Mucosa of rectum (tissue), 2 donors: ENCODE results near the gene PROS1.
A peak's percentile ranks its signal among the peaks of the same experiment; 100 is the strongest.
"Not testable (repeated sequence)": the region's sequence is repeated elsewhere in the genome, so short reads cannot be mapped to it uniquely, and the experiment has no call there.

Experiments used
- H3K27ac ChIP-seq, 2 donors: one replicate each; pipeline ENCODE4 v1.7.0; 2013; ENCODE audit warnings: inconsistent platforms in 2 of 2, low read depth in 2 of 2, low read length in 2 of 2
- H3K27me3 ChIP-seq, 2 donors: one replicate each; pipeline ENCODE4 v1.7.0; 2013; ENCODE audit warnings: low read length in 2 of 2; ENCODE audit not compliant: control insufficient read depth in 2 of 2, insufficient read depth in 2 of 2
- H3K36me3 ChIP-seq, 2 donors: one replicate each; pipeline ENCODE4 v1.7.0; 2013; ENCODE audit warnings: low read length in 2 of 2; ENCODE audit not compliant: control insufficient read depth in 2 of 2, insufficient read depth in 2 of 2
- H3K4me1 ChIP-seq, 2 donors: one replicate each; pipeline ENCODE4 v1.7.0; 2013; ENCODE audit warnings: low read length in 2 of 2, mild to moderate bottlenecking in 1 of 2; ENCODE audit not compliant: control insufficient read depth in 2 of 2, insufficient read depth in 2 of 2
- H3K4me3 ChIP-seq, 2 donors: one replicate each; pipeline ENCODE4 v1.7.0; 2013; ENCODE audit warnings: low read length in 2 of 2
- H3K9ac ChIP-seq, 2 donors: one replicate each; pipeline ENCODE4 v1.7.0; 2013; ENCODE audit warnings: low read length in 2 of 2, low read depth in 1 of 2, mild to moderate bottlenecking in 1 of 2
- H3K9me3 ChIP-seq, 2 donors: one replicate each; pipeline ENCODE4 v1.7.0; 2013; ENCODE audit warnings: low read length in 2 of 2; ENCODE audit not compliant: control insufficient read depth in 2 of 2
- donor health status: healthy.
- donor health status: Normal muscosa, but diverticular disease.

The PROS1 gene

DNA sequence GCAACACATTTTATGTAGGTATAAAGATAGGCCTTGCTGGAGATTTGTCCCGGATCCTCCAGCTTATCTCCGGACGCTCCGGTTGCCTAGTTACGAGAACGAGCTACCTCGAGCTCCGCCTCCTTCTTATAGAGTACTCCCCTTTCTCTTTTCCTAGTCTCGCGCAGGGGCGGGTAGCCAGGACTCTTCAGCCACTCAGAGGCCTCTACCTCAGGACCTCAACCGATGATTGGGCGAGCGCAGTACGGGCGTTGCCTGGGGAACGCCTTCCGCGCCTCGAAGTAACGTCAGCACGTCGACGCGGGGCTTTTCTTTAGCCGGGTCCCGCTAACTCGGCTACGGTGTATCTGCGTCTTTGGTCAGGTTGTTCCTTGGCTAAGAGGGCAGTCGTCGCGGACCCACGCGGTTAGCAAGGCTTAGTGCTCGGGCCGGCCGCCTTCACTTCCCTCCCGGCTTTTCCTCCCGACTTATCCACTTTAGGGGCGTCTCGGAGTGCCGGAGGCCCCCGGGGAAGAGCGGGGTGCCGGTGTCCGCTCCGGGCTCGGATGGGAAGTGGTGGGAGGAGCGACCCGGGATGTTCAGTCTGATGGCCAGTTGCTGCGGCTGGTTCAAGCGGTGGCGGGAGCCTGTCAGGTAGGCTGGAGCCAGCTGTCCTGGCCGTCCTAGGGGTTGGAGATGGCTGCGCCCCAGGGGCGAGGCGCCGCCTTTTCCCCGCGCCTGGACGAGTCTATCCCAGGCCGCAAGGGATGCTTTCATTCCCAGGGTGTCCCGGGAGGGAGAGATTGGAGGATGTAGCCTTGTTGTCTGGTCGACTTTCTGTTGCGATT lies 6.4 kb upstream of the PROS1 start, which contains the start of gene ARL13B:
TSS of gene ARL13B (plus strand) at position 306 of the 827 bp plus-strand sequence. CDS start at position 575, 269 bp downstream.
- Histone ChIP-seq H3K27me3 (no peaks in the 10 kb centered on the region), H3K36me3 (no peaks in the 10 kb centered on the region), H3K27ac (peak within 1 kb of the TSS; percentile 90 to 94), H3K9ac (peak within 1 kb of the TSS; percentile 84 to 85), H3K4me1 (peaks cover 0 to 3% of the 10 kb centered on the region in 2 donors), H3K4me3 (peak within 1 kb of the TSS; percentile 89 to 95), H3K9me3 (no peaks in the 10 kb centered on the region)

- Histone ChIP-seq H3K4me1 (peaks cover 0 to 6% of the 10 kb centered on the region in 2 donors), H3K9ac (no peak overlapping the region), H3K27ac (no peak overlapping the region), H3K9me3 (no peaks in the 10 kb centered on the region), H3K4me3 (no peak overlapping the region), H3K27me3 (no peaks in the 10 kb centered on the region), H3K36me3 (no peaks in the 10 kb centered on the region)
Observed at GRCh38 chr3:93969997-93970396, 3.7 kb downstream of the PROS1 start.

DNA sequence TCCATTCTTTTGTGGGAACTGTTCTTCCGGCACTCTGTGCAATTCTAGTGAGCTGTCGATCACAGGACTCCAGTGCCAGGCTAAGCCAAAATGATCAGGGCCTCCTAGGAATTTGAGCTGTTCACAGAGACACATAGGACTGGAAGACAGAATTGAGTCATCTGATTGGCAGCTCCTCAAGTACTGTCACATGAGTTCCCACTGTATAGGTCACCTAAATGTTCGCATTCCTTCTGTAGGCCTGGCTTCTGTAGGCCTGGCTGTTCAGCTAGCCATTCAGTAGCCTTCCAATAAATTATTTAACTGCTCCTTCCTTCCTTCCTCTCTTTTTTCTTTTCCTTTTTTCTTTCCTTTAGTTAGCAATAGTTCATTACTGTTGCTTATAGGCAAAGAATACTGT lies 4.3 kb downstream of the PROS1 start:
- H3K27me3 ChIP-seq: no peaks in the 10 kb centered on the region
- no peaks in the 10 kb centered on the region for H3K36me3 ChIP-seq
- no peak overlapping the region for H3K9ac ChIP-seq
- no peak overlapping the region for H3K27ac ChIP-seq
- no peaks in the 10 kb centered on the region for H3K9me3 ChIP-seq
- H3K4me3 ChIP-seq: no peak overlapping the region
- peaks cover 0 to 6% of the 10 kb centered on the region in 2 donors for H3K4me1 ChIP-seq

- H3K9me3 ChIP-seq, H3K4me1 ChIP-seq, H3K9ac ChIP-seq, H3K27me3 ChIP-seq, H3K27ac ChIP-seq, H3K36me3 ChIP-seq, H3K4me3 ChIP-seq: not testable (repeated sequence)
Observed at GRCh38 chr3:93965106-93965505, 8.6 kb downstream of the PROS1 start.

- H3K27me3 ChIP-seq: no peaks in the 10 kb centered on the region
- no peak overlapping the region for H3K9ac ChIP-seq
- H3K9me3 ChIP-seq: no peaks in the 10 kb centered on the region
- H3K27ac ChIP-seq: no peak overlapping the region
- no peaks in the 10 kb centered on the region for H3K4me1 ChIP-seq
- H3K36me3 ChIP-seq: no peaks in the 10 kb centered on the region
- no peak overlapping the region for H3K4me3 ChIP-seq
Observed at GRCh38 chr3:93962798-93963197, 10.9 kb downstream of the PROS1 start.

GRCh38 chr3:93961489-93961888 lies 12.2 kb downstream of the PROS1 start:
- Histone ChIP-seq H3K36me3 (no peaks in the 10 kb centered on the region), H3K9me3 (no peaks in the 10 kb centered on the region), H3K4me1 (no peaks in the 10 kb centered on the region), H3K27me3 (no peaks in the 10 kb centered on the region), H3K9ac (no peak overlapping the region), H3K4me3 (no peak overlapping the region), H3K27ac (no peak overlapping the region)

GRCh38 chr3:93961026-93961425 lies 12.7 kb downstream of the PROS1 start:
- H3K9me3 ChIP-seq: no peaks in the 10 kb centered on the region
- H3K36me3 ChIP-seq: no peaks in the 10 kb centered on the region
- H3K4me1 ChIP-seq: no peaks in the 10 kb centered on the region
- no peak overlapping the region for H3K4me3 ChIP-seq
- H3K9ac ChIP-seq: no peak overlapping the region
- H3K27ac ChIP-seq: no peak overlapping the region
- no peaks in the 10 kb centered on the region for H3K27me3 ChIP-seq

DNA sequence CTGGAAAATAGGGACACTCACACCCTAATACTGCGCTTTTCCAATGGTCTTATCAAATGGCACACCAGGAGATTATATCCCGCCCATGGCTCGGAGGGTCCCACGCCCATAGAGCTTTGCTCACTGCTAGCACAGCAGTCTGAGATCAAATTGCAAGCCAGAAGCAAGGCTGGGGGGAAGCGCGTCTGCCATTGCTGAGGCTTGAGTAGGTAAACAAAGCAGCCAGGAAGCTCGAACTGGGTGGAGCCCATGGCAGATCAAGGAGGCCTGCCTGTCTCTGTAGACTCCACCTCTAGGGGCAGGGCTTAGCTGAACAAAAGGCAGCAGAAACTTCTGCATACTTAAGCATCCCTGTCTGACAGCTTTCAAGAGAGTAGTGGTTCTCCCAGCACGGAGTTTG lies 23.7 kb downstream of the PROS1 start:
- not testable (repeated sequence) for H3K36me3 ChIP-seq, H3K4me3 ChIP-seq, H3K4me1 ChIP-seq, H3K9ac ChIP-seq, H3K27ac ChIP-seq, H3K9me3 ChIP-seq, H3K27me3 ChIP-seq

DNA sequence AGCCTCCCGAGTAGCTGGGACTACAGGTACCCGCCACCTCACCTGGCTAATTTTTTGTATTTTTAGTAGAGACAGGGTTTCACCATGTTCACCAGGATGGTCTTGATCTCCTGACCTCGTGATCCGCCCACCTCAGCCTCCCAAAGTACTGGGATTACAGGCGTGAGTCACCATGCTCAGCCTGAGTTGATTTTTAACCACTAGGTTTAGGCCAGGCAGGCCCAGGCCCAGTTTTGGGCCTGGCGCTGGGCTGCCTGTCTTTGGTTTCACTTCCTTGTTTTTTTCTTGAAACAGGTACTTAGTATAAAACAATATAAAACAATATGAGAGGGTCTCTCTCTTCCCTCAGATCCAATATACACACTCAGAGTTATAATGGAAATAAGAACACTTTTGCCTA lies 36.2 kb downstream of the PROS1 start:
- H3K4me1 ChIP-seq, H3K36me3 ChIP-seq, H3K27ac ChIP-seq, H3K4me3 ChIP-seq, H3K9me3 ChIP-seq, H3K9ac ChIP-seq, H3K27me3 ChIP-seq: not testable (repeated sequence)

DNA sequence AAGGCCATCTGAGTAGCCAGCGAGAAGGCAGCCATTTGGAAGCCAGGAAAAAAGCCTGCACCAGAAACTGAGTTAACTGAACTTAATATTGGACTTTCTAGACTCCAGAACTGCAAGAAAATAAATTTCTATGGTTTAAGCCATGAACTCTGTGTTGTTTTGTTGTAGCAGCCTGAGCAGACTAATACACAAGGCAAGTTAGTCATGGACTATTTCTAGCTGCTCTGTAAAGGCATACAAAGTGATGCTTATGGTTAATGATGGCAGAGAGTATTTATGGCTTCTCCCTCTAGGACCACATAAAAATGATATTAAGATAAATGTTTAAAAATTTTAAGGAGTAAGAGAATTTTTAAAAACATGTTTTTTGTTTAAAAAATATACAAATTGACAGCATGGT lies 37.1 kb downstream of the PROS1 start:
- Histone ChIP-seq H3K27me3 (no peaks in the 10 kb centered on the region), H3K9me3 (no peaks in the 10 kb centered on the region), H3K4me3 (no peak overlapping the region), H3K36me3 (no peaks in the 10 kb centered on the region), H3K27ac (no peak overlapping the region), H3K9ac (no peak overlapping the region), H3K4me1 (no peaks in the 10 kb centered on the region)
